HL-60/S4 (cell line): ENCODE data around the gene SEZ6L.

Experiments used
- in situ Hi-C: fragments of 300-500 bp; cut with MboI; formaldehyde crosslinking; loops from 2 replicates; pipeline ENCODE4 v1.14.3; 2022; ENCODE audit warnings: low sequenced_read_pairs

The SEZ6L gene

DNA sequence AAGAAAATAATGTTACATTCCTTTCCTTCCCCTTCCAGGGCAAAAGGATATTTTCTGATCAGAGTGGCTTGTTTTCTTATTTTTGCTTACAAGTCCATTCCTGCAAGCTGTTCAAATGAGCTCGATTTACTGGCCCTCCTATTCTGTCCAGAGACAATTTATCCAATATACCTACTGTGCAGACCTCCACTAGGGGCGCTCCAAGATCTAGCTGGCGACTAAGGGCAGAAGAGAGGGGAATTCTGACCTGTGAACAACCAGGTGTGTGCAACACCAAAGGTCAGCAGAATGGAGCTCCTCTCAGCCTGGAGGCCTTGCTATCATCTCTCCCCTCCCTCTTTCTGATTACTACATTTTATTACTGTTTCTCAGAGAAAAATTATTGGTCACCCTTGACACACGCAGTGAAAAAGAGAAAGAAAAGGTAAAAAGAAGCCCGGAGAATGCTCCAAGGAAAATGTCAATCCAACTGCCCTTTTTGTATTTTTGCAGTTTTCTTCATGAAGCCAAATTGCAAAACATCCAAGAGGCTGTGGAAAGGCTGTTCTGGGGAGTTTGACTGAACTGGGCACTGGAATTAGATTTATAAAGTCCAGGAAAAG is 3.2 kb downstream of the SEZ6L start:
- in situ Hi-C loops: no loop called here

DNA sequence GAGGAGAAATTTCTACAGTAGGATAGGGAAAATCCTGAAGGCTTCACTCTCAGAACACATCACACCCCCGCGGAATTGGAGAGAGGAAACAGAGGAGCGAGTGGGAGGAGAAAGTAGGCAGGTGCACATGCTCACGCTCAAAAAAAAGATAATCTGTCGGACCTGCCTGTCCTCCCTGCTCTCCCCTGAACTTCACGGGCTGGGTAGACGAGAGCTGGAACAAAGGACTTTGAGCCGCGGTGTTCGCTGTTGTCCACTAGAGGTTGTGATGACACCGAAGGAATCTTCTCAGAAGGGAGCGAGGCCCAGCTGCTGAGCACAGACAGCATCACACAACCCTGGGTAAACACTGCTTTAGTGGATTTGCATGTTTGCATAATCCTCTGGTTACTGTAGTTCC is 5.0 kb downstream of the SEZ6L start:
- in situ Hi-C loops: no loop called here

DNA sequence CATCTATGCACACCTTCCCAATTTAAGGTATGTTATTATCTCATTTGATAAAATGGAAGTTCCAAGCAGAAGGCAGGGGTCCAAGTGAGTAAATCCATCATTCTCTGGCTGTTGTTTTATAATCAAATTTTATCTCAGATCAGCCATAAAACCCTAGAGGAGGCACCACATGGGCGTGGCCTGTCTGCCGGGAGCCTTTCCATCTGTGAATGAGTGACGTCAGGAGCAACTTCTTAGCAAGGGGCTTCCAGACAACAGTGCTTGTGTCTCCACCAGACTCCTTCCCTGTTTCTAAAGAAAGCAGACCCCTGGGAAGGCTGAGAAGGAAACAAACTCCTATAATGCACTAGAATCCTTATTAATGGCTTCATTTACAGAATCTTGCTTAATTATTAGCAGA is 13.5 kb downstream of the SEZ6L start:
- in situ Hi-C loops: no loop called here

DNA sequence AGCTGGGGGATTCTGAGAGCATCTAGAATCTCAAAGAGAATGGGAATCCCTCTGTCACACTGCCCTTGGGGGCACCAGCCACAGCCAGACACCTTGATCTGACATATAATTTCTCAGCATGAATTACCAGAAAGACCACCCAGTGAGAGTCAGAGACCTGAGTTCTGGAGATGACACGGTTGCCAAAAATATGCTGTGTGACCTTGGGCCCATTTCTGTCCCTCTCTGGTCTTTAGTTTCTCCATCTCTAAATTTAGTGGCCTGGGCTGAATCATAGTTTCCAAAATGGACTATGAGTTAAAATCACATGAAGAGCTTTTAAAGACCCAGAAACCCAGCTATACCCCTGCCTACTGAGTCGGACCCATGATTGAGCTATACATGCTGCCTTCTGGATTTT is 15.9 kb downstream of the SEZ6L start:
- in situ Hi-C loops: no loop called here

DNA sequence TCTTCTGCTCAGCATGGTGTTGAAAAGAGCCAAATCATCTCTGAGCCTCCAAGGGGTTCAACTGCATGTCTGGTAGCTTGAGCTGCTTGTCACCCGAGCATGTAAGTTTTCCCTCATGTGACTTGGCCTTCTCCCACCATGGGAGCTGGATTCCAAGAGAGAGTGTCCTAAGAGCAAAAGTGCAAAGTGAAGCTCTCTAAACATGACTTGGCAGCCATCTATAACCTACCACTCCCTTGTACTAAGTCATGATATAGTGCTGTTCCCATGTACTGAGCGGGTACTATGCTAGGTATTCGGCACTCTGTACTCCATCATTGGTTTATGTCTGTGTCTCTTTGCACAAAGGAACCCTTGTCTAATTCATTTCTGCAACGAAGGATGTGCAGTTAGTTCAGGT is 19.1 kb downstream of the SEZ6L start:
- in situ Hi-C loops: no loop called here

DNA sequence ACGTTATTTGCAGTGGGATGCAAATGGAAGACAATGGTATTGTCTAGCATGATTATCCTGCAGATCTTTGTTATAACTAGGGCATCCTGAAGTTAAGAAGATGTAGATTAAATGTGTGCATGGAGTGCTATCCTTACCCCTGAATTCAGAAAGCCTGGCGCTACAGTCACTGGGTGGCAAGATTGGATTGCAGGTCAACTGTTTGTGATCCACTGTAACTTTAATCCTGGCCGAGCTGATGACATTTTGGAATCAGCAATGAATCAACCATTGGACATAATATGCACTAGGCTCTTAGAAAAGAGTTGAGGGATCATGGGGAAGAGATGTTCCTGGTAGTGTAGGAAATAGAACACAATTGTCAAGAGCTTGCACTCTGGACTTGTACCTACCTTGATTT is 25.1 kb downstream of the SEZ6L start:
- in situ Hi-C loops: no loop called here

DNA sequence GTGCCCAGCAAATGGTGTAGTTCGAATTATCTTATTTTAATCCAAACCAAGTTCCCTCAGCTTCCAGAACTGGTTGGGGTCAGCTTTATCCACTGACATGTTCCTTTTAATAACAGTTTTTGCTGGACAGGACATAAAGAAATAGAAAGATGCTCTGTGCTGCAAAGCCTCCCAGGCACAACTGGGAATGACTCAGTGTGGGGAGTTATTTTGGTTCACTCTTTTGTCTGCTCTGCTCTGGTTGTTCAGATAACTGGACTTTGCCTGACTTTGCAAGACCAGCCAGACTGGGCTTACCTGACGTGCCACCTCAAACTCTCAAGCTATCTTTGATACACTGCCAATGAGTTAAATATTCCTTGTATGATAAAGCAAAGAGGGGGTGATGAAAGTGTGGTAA is 25.6 kb downstream of the SEZ6L start:
- in situ Hi-C loops: no loop called here

DNA sequence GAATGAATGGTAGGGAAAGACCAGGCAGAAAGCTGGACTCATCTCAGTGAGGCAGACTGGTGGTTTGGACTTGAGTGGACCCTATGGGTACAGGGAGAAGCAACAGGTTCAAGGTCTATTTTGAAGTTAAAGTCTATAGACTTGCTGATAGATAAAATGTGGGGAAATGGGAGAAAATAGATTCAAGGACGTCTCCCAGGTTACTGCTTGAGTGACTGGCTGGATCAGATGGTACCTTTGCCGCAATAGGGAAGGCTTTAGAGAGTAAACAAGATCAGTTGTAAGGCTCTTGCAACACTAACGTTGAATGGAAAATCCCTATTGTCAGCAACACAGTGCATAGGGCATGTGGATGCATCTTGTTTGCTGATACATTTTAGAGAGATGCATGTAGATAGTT is 27.4 kb downstream of the SEZ6L start:
- in situ Hi-C loops: no loop called here

DNA sequence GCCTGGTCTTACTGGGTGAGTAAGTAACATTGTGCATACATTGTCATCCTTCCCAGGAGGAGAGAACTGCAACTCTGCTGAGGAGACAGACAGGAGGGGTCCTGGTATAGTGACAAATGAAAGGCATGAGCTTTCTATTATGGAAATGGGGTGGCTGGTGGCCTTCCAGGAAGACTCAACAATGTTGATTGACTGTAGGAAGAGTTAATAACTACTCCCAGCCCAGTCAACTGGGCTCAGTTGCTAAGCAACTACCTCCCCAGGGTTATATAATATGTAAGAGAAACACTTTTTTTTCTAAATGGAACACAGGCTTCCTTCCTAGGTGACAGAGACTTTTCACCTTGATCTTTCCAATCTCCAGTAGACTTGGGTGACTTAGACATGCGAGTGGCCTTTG is 28.2 kb downstream of the SEZ6L start:
- in situ Hi-C loops: no loop called here

DNA sequence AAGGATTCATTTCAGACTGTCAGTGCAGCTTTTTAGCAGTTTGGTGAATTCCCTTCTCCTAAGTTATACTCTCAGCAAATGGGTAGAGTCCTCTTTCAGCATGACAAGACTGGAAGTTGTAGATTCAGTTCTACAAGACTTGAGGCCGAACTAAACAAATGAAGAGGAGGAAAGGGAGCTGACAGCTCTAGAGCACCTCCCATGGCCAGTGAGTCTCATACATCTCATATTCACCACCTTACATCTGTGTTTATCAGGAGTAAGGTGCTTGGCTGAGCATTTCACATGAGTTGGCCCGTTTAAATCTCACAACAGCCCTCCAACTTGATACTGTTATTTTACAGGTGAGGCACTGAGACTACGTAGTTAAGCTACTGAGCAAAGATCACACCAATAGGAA is 30.4 kb downstream of the SEZ6L start:
- in situ Hi-C loops: no loop called here

DNA sequence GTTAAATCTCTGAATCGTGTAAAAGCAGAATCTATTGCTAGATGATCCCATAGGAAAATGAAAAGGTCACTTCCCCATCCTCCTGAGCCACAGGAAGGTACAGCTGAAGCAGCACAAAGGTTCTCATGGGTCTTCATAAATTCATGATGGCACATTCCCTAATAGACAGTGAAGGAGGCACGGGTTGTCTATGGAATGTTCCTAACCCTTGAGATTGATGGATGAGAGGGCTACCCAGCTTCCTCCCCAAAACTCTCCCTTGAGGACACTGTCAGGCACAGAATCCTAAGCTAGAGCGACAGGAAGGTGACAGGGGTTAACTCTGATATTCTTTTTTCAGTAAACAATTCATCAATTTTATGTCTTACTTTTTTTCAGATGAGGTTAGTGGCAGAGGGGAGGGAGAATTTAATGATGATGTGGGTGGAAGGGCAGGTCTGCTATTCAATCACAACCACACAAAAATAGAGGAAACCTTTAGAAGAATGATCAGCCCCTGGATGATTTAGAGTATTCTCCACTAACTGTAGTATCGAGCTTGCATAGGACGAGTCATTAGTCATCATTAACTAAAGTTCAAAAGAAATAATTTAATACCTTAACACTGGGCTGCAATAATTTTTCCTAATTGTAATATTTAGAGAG is 33.1 kb downstream of the SEZ6L start:
- in situ Hi-C loops: no loop called here

DNA sequence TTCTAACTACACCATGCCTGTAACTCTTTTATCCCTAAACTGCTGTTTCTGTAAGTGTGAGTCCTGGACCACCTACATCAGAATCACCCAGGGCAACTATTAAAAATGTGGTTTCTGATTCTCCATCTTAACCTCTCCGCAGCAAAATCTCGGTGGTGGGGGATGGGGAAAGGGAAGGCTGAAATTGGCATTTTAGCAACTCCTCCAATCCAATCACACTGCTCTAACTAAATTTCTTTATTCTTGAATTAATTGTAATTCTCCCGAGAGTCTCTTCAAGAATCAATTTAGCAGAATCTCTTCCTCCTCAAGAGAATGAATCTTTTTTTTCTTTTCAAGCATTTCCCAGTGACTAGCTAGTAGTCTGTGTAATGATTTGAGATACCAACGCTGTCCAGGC is 36.2 kb downstream of the SEZ6L start:
- in situ Hi-C loops: no loop called here

DNA sequence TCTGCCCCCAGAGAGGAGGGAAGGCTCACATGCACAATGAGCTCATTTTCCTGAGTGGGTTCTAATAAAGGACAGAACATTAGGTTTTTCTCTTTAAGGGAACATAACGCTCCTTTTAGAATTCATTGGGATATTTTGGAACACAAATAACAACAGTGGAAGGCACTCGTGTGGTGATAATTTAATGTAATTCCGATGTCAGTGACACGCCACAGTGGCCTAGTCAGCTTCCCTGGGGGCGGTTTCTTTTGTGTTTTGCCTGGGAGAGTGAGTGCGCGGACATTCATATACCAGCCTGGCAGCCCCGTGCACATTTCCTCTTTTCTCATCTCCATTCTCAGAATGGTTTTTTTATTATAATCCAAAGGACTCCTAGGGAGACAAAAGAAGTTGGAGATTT is 41.1 kb downstream of the SEZ6L start:
- in situ Hi-C loops: no loop called here

DNA sequence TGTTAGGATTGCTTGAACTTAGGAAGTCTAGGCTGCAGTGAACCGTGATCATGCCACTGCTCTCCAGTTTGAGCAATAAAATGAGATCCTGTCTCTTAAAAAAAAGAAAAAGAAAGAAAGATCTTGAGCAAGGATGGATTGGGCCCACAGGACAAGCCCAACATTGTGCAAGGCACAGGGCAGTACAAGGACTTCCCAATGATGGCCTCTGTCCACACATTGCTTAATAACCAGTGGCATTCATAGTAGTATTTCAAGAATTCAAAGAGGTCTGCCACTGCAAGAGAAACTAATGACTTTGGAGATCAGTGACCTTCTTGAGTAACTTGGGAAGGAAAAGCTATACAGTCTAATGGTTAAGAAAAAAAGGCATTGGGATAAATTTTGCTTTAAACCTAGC is 44.6 kb downstream of the SEZ6L start:
- in situ Hi-C loops: no loop called here

DNA sequence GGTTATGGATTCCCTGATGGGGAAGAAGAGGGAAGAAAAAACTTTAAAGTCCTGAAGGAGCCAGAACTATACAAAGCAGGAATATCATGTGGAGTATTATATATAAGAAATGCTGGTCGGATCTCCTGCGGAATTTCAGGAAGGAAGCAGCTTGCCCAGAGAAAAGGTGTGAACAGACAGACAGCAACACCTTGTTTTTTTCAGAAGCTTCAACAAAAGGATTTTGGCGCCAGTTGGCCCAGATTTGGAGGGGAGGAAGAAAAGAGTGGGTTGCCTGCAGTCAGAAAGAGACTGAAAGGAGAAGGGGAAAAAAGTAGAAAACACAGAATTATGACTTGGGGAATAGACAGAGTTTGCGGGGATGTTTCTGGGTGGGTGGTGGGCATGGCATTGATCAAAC is 45.2 kb downstream of the SEZ6L start:
- in situ Hi-C loops: no loop called here

DNA sequence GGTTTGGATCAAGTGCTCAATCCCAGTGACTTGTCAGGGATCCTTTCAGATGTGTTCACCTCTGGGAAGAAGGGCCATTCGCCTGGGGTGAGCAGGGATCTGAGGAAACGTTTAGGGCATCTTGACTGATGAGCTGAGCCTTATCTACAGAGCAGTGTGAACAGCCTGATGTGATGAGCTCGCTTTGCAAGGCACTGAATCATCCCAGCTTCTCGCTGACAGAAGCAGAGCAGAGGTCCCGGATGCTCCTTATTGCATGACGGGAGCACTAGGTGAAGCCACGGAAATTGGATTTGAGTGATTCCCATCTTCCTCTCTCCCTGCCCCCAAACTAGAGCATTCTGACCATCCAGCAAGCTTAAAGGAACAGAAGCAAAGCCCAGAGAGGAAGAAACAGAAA is 46.5 kb downstream of the SEZ6L start:
- in situ Hi-C loops: no loop called here

DNA sequence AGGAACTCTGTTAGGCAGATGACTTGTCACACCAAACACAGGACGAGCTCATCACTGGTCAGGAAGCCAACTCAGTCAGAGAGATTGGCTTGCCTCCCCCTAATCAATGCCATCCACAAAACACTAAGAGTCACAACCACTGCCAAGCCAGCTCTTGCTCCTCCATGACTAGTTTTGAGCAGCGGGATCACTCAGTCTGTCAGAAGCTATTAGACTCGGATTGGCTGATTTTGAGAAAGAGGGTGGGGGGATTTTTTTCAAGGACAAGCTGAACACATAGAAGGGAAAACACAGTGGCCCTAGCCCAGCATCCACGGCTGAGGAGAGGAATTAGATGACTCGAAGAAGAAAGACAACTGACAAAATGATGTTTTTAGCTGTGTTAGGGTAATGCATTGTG is 55.9 kb downstream of the SEZ6L start:
- in situ Hi-C loops: no loop called here

DNA sequence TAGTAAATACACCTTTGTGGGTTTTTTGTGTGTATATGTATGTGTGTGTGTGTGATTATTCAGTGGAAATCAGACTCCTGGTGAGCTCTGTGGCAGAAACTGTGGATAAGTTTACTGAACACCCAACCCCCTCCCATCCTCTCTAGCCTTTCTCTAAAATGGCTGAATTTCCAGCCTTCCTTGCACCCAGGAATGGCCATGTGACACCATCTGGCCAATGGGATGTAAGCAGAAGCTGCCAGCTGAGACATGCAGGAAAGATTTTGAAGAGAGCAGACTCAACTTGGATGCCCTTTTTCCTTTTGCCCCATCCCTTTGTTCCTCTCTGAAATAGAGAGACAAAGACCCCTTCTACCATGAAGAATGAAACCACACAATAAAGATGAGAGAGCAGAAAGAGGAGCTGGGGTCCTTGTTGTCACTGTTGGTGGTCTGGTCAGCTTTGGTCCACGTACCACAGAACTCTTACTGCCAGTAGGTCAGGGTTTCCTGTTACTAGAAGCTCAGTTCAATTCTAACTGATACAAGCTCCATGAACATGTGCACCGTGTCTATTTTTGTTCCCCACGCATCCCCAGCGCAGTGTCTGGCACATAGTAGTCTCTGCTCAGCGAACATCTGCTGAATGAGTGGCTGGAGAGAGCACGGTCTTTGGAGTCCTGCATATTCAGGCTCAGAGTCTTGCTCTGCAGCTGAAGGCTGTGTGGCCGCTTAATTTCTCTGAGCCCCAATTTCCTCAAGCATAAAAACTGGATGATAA is 57.5 kb downstream of the SEZ6L start:
- in situ Hi-C loops: no loop called here

DNA sequence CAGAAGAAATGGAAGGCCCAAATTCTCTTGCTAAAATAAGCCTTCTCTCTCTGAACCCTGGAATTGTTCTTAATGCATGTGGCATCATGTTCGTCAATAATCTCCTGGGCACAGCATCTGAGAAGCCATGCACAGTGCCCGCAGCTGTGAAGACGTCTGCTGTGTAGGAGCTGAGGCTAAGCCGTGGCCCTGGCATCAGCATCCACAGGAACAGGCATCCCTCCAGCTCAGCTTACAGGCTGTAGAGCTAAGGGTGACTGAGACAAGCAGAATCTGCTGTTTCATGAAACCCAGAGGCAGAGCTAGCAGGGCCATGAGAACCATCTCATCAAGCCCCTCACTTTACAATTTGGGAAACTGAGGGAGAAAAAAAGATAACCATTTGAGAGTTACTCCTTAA is 60.6 kb downstream of the SEZ6L start:
- in situ Hi-C loops: no loop called here

DNA sequence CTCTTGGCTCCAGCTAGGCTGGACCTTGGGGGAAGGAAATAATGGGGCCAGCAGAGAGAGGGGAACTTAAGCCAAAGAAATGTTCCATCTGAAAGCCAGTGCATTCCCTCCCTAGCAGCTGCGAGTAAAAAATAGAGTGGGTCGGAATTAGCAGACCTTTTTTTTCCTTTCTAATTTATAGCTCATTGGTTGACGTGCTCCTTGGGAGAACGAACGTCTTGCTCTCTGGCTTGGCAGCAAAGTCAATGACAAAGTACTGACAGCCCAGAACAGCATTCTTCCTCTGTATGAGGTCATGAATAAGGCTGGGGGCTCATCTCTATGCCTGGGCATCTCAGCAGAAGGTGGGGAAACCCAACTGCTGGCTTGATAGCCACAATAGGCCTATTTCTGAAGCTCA is 65.0 kb downstream of the SEZ6L start:
- in situ Hi-C loops: no loop called here

DNA sequence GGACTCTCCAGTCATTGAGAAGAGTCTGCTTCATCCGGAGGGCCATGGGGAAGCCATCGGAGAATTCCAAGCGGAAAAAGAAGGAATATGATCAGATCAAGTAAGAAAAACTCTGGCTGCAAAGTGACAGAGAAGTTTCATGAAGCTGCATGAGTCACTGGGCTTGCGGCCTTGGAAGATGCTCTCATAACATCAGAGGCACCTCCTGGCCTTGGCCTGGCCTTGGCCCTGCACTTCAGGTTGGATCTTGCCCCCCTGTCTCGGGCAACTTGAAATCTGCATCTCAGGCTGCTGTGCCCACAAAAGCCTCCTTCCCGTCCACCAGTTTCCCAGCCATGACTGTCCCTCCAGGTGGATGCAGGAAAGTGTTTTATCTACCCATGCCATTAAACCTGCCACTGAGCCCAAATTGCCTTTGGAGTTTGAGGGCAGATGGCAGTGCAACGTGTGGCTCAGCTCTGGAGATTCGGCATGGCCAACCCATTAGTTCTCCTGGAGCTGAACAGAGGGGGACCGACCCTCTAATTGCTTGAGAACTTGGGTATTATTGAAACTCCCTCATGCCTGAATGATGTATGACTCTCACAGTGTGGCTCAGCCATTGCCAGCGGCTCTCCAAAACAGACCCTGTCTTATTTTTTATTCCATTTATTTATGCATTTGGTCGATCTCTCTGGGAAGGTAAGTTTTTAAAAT is 66.7 kb downstream of the SEZ6L start:
- in situ Hi-C loops: no loop called here

DNA sequence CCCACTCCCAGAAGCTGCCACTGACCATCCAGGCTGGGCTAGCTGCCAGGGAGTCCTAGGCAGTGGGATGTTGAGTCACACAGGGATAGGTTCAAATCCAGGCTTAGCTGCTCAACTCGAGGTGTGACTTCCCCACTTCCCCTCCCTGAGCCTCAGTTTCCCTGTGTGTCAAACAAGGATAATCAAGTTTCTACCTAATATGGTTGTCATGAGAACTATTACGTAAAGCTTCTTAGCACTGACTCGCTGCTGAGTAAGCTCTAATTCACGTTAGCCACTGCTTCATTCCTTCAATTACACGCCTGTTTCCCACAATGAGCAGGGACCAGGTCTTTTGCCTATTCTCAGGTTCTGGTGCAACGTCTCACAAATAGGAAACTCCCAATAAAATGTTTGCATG is 67.7 kb downstream of the SEZ6L start:
- in situ Hi-C loops: no loop called here
